Fibroblast of lung (primary cell): Measurements from ENCODE around the gene LSM3.

Experiments used
- EZH2 ChIP-seq: IDR thresholded peaks from 2 replicates; pipeline ENCODE4 v1.5.1; 2012; ENCODE audit warnings: low read length, control low read depth, mild to moderate bottlenecking; ENCODE audit errors: missing control alignments
- TF ChIP-seq, protein P1 (sequence below), 2 donors: IDR thresholded peaks in 1 of 2; conservative IDR thresholded peaks in 1 of 2; 1 replicate in 1 of 2; 2 replicates in 1 of 2; pipeline ENCODE4 v1.5.1; 2011 to 2012; ENCODE audit warnings: low read length in 2 of 2, control low read depth in 1 of 2, inconsistent platforms in 1 of 2, low read depth in 1 of 2, mild to moderate bottlenecking in 1 of 2

DNA sequence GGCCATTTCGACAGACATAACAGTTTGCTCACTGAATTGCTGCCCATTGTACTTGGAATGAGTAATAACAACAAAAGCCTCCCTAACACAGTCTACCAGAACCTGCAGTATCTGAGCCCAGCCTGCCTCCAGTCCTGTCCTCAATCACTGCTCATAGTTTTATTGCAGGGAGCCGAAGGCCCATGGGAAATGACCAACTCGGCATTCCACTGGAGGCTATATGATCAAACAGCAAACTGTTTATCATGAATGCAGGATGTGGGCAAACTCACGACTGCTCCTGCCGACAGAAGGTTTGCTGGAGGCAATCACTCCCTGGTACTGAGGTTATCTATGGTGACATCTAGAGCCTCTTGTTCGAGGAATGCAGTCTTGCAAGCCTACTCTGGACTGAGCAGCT lies 46.3 kb downstream of the LSM3 start:
- TF ChIP-seq, protein P1, sequence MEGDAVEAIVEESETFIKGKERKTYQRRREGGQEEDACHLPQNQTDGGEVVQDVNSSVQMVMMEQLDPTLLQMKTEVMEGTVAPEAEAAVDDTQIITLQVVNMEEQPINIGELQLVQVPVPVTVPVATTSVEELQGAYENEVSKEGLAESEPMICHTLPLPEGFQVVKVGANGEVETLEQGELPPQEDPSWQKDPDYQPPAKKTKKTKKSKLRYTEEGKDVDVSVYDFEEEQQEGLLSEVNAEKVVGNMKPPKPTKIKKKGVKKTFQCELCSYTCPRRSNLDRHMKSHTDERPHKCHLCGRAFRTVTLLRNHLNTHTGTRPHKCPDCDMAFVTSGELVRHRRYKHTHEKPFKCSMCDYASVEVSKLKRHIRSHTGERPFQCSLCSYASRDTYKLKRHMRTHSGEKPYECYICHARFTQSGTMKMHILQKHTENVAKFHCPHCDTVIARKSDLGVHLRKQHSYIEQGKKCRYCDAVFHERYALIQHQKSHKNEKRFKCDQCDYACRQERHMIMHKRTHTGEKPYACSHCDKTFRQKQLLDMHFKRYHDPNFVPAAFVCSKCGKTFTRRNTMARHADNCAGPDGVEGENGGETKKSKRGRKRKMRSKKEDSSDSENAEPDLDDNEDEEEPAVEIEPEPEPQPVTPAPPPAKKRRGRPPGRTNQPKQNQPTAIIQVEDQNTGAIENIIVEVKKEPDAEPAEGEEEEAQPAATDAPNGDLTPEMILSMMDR (conservative IDR thresholded peaks at IDR 0.05 in 1 of 2, IDR thresholded peaks at IDR 0.05 in 1 of 2; ENCODE audit: low read depth in 1 of 2, low read length in 2 of 2), result no peak
- no peak for TF ChIP-seq EZH2
